Fibroblast of upper back skin (primary cell): ENCODE results near the gene CCDC88A.
"Not testable (repeated sequence)": the region's sequence is repeated elsewhere in the genome, so short reads cannot be mapped to it uniquely, and the experiment has no call there.

Experiments
- DNase-seq: peaks from one replicate; pipeline ENCODE4 v3.0.0-alpha.2; 2013

The CCDC88A gene

GRCh38 chr2:55419679-55420438 lies at the start of gene CCDC88A:
CCDC88A (minus strand) TSS chr2:55419856; CDS start chr2:55419079, 777 bp downstream.
- DNase-seq, result peak; percentile 97

- no peak for DNase-seq
Measured at GRCh38 chr2:55461679-55462078, 42.0 kb upstream of the CCDC88A start.

GRCh38 chr2:55460562-55460961 lies 40.9 kb upstream of the CCDC88A start:
- no peak for DNase-seq

- no peak for DNase-seq
Measured at GRCh38 chr2:55459714-55460274, 40.1 kb upstream of the CCDC88A start.

GRCh38 chr2:55459279-55459678 lies 39.6 kb upstream of the CCDC88A start:
- no peak for DNase-seq

- DNase-seq, result no peak
Measured at GRCh38 chr2:55454121-55454520, 34.5 kb upstream of the CCDC88A start.

GRCh38 chr2:55452879-55453278 lies 33.2 kb upstream of the CCDC88A start:
- no peak for DNase-seq

- DNase-seq, result no peak
Measured at GRCh38 chr2:55451699-55452098, 32.0 kb upstream of the CCDC88A start.

- not testable (repeated sequence) for DNase-seq
Measured at GRCh38 chr2:55450014-55450413, 30.4 kb upstream of the CCDC88A start.

- DNase-seq, result not testable (repeated sequence)
Measured at GRCh38 chr2:55442045-55442760, 22.5 kb upstream of the CCDC88A start.

- no peak for DNase-seq
Measured at GRCh38 chr2:55441280-55441892, 21.7 kb upstream of the CCDC88A start.

- DNase-seq, result no peak
Measured at GRCh38 chr2:55439101-55439397, 19.4 kb upstream of the CCDC88A start.

- no peak for DNase-seq
Measured at GRCh38 chr2:55438391-55439100, 18.9 kb upstream of the CCDC88A start.

- no peak for DNase-seq
Measured at GRCh38 chr2:55437515-55438390, 18.1 kb upstream of the CCDC88A start.

- peak; percentile 45 for DNase-seq
Measured at GRCh38 chr2:55431982-55432627, 12.4 kb upstream of the CCDC88A start.

GRCh38 chr2:55430211-55430975 lies 10.7 kb upstream of the CCDC88A start:
- no peak for DNase-seq

GRCh38 chr2:55428258-55428657 lies 8.6 kb upstream of the CCDC88A start:
- DNase-seq, result no peak

- DNase-seq, result peak; percentile 50
Measured at GRCh38 chr2:55425431-55425831, 5.8 kb upstream of the CCDC88A start.

GRCh38 chr2:55422876-55423665 lies 3.4 kb upstream of the CCDC88A start:
- DNase-seq, result no peak

- DNase-seq, result no peak
Measured at GRCh38 chr2:55421326-55421725, 1.7 kb upstream of the CCDC88A start.
